ENCODE results near the gene AP3M1.

The AP3M1 gene

DNA sequence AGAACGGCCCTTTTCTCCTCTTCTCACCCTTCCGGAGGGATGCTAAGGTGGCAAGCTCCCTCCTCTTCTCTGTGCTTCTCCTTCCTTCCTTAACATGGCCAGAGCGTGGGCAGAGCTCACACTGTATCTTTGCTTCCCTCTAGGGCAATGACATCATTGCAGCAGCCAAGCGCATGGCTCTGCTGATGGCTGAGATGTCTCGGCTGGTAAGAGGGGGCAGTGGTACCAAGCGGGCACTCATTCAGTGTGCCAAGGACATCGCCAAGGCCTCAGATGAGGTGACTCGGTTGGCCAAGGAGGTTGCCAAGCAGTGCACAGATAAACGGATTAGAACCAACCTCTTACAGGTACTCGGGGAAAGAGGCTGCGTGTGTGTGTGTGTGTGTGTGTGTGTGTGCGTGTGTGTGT, 36.6 kb downstream of the AP3M1 start:
- DNase-seq (ENCODE audit: low read depth) = no peak

DNA sequence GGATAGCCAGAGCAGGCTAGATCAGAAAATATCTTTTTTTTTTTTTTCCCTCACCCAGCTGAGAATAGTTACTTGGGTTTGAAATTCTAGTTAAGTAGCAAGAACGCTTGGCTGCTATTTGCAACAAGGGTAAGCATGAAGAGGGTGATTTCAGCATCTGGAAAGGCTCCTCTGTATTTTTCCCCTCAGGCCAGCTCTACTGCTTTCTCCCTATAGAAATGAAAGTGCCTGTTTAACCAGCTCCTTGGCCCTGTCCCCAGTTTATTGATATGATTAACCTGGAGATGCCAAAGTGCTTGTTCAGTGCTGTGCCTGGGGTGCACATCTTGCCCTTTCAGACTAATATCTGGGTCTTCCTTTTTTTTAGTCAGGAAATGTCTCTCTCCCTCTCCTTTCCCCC, 37.1 kb downstream of the AP3M1 start:
- peak; percentile 64 for DNase-seq (ENCODE audit: low read depth)

DNA sequence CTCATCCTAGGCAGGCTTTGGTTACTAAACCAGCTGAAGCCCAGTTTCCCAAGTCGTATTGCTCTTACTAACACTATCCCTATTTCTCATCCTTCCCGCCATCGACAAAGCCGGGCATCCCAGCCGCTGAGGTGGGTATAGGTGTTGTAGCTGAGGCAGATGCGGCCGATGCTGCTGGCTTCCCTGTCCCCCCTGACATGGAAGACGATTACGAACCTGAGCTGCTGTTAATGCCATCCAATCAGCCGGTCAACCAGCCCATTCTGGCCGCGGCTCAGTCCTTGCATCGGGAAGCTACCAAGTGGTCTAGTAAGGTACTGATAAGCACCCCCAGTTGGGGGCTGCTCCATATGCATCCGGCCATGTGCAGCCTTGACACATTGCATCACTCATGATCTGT, 38.8 kb downstream of the AP3M1 start:
- DNase-seq (ENCODE audit: low read depth) = no peak

DNA sequence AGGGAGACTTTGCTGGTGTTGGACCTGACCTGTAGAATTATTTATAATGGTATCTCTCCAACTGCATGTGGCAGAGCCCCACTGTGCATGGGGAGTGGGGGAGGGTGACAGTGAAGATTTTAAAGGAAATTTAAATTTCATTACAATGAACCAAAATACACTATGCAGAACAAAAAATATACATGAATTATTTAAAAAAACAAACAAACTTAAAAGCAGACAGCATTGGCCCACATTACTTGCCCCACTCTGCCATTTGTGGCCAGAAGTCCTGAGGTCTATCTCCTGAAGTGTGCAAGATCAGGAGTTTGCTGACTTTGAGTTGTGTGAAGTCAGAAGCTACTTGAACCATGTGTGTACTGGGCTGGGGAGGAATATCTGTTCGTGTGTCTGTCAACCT, 40.5 kb downstream of the AP3M1 start:
- DNase-seq (ENCODE audit: low read depth) = no peak

DNA sequence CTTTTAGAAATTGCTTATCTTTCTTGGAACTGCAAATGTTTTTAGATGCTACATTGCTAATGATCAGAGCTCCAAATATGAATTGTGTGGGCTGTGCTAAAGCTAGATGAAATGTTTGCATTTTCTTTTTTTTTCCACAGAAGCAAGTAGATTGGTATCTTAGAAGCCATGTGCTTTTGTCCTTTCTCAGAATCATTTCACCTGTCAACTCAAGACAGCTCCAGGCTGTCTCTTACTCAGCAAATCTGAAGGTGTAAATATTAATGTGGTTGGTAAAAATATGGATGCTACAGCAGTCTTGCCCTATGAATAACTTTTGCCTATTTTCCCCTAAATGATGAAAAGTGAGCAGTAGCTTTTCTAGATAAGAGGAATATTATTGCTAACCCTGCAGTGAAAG, 41.2 kb downstream of the AP3M1 start:
- no peak for DNase-seq (ENCODE audit: low read depth)

DNA sequence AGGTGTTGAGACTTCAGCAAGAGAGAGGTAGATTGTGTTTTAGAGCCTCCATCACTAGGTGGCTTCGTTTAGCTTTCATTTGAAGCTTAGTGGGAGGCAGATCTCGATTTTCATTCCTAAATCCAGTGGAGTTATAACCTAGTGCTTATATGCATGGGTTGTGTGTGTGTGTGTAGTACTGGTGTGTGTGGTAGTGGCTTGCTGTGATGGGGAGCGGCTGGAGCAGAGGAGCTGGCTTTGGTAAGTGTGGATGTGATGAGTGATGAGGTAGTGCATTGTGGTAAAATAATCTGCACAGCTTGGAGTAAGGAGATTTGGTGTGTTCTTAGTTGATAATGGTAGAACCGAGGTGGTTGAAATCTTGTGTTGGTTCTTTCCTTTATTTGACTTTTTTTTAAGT, 43.2 kb downstream of the AP3M1 start:
- no peak for DNase-seq (ENCODE audit: low read depth)

DNA sequence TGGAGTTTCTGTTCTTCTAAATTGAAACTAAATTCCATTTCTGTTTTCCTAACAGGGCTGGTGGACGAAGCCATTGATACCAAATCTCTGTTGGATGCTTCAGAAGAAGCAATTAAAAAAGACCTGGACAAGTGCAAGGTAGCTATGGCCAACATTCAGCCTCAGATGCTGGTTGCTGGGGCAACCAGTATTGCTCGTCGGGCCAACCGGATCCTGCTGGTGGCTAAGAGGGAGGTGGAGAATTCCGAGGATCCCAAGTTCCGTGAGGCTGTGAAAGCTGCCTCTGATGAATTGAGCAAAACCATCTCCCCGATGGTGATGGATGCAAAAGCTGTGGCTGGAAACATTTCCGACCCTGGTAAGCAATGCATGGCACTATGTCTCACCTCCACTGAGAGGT, 45.6 kb downstream of the AP3M1 start:
- DNase-seq (ENCODE audit: low read depth) = no peak

DNA sequence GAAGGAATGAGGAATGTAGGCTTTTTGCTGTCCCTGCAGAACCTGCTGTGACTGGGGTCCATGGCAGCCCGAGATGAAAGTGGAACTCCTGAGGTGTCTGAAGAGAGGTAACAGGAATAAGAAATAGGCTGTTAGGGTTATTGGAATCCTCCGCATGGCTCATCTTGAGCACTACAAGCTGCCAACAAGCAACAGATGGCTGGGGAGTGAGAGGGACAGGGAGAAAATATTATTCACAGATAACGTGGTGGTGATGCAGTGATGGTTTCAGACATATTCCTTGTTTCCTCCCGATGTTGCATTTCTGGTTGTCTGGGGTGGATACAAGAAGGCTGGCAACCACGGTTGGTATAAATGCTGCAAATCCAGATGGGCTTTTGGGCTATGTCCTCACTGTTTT, 46.1 kb downstream of the AP3M1 start:
- DNase-seq (ENCODE audit: low read depth) = no peak

DNA sequence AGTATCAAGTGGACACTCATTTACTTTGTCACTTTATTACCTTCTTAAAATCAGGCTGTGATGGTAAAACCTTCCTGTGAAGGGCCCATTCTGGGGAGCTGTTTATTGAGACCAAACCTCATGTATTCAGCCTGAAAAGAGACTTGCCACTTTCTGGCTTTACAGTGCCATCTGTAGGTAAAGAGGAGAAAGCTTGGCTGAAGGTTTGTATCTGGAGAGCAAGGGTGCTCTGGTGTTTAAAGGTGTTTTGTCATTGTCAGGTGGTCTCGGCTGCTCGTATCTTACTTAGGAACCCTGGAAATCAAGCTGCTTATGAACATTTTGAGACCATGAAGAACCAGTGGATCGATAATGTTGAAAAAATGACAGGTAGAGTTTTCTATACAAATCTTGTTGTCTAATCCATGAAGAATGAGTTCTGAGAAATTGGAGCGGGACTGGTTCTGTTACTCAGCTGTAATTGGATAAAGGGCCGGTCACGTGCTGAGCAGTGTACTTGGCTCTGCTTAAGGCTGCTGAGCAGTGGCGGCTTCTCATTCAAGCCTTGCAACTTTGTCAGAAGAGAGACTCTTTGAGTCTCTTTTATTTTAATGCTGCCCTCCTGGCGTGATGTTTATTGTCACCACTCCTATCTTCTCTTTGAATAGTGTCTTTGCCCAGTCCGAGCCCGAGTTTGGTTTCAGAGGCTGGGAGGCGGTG, 46.9 kb downstream of the AP3M1 start:
- DNase-seq (ENCODE audit: low read depth) = no peak

DNA sequence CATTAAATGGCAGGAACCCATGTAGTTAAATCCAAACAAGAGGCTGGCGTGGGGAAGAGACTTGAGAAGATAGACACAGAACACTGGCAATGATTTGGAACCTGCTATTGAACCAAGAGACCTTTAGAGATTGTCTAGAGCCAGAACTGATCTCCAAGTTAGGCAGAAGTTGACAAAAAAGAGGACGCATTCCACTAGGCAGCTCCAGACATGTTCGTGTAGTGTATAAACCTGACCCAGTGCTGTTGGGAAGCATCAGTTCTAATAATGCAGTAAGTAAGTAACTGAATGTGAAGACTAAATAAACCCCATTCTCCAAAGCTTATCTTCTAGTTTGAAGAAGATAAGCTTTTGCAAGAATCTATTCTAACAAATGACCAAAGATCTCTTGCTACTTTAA, 50.8 kb downstream of the AP3M1 start:
- no peak for DNase-seq (ENCODE audit: low read depth)

DNA sequence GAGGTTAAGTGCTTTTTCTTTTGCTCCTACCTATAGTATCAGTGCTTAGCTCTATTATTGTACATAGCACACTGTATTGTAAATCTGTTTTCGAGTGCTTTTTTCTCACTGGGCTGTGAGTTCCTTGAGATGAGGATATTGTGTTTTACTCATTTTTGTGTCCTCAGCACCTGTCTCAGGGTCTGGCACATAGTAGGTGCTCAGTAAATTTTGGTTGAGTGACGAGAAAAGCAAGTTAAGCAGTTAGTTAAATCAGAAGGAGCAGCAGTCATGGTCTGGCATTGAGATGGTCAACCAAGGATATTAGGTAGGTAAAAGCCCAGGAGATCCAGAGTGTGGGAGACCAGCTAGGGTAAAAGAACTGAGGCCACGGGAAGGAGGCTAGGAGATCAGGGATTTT, 51.2 kb downstream of the AP3M1 start:
- no peak for DNase-seq (ENCODE audit: low read depth)

DNA sequence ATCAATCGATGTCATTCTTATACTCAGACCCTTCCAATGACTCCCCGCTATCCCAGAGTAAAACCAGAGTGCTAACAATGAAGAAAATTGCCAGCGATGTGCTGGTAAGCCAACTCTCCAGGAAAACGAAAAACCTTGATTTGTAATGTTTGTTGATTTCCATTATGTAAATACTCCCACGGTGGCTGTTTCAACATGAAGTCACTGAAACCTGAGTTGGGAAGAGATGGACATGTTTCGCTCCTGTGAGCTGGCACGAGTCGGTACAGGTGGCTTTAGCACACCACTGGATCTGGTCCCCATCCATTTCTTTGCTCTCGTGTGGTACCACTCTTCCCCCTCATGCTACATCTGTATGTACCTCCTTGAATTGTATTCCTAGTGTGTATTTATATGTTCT, 52.9 kb downstream of the AP3M1 start:
- DNase-seq (ENCODE audit: low read depth) = no peak

DNA sequence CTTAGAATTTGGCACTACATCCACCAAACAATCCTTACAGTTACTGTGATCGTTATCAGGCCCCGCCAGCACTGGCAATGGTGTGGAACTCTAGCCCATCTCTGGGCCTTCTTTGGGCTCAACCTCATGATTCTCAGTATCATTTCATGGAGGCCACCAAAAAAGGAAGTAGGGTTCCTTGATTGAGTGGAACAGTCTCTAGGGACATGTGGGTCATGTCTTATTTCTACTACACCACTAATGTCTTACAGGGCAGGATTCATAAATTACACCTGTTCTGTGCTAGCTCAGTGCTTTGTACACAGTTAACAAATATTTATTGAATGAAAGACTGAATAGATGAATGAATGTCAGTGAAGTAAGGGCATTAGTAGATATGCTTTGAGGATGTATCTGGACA, 53.9 kb downstream of the AP3M1 start:
- DNase-seq (ENCODE audit: low read depth) = no peak

DNA sequence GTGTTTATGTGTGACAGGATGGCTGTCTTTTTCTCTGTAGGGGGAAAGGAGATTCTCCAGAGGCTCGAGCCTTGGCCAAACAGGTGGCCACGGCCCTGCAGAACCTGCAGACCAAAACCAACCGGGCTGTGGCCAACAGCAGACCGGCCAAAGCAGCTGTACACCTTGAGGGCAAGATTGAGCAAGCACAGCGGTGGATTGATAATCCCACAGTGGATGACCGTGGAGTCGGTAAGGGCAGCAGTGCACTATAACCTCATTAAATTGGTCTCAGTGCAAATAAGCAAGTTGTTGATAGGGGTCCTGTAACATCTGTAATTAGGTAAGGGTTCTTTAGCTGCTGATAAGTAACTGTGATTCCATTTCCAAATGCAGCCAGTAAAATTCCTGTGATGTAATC, 56.4 kb downstream of the AP3M1 start:
- DNase-seq (ENCODE audit: low read depth) = no peak

DNA sequence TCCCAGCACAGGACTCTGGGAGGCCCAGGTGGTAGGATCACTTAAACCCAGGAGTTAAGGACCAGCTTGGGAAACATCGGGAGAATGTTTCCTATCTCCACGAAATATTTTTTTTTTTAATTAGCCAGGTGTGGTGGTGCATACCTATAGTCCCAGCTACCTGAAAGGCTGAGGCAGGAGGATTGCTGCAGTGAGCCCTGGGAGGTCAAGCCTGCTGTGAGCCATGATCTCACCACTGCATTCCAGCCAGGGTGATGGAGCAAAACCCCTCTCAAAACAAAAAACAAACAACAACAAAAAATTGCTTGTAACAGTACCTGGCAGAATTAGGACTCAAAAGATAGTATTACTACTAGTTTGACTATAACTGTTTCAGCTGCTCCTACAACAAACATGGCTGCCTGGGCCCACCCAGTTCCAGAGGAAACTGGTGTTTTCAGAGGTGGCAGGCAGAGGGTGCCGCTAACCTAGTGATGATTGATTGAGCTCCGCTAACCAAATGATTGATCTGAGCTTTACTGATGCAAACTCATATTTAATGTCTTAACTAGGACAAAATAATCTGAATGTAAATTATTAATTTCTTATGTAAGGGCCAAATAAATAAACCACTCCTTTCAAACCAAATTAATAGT, 57.0 kb downstream of the AP3M1 start:
- no peak for DNase-seq (ENCODE audit: low read depth)

DNA sequence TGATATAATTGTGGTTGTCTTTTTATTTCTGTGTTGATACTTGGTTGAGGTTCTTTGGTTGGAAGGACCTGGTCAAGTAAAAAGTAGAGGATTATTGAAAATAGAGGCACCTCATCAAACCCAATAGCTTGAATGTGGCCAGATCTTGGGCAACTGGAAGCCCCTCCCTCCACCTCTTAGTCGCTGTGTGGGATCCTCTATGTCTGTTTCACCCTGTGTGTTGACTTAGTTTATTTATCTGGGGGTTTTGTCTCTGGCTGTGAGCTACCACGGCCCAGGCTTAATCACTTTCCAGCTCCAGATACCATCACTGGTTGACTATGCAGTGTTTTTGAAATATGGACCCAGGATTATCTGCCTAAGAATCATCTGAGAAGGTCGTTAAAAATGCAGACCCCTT, 58.3 kb downstream of the AP3M1 start:
- DNase-seq (ENCODE audit: low read depth) = no peak

DNA sequence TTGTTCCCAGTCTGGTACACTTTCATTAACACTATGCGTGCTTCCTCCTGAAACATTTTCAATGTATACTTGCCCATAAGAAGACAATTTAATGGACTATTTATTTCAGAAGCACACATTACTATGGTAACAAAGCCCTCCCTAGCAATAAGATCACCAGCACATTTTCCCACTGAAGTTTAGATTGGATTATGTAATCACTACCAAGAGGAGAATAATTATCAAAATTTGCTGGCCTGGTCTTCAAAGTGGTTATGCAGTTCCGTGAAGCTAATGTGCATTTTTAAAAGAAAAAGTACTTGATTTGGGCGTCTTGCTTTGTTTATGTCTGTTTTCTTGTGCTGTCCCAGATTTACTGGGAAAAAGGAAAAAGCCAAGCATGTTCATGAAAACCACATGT, 61.9 kb downstream of the AP3M1 start:
- DNase-seq (ENCODE audit: low read depth) = no peak

DNA sequence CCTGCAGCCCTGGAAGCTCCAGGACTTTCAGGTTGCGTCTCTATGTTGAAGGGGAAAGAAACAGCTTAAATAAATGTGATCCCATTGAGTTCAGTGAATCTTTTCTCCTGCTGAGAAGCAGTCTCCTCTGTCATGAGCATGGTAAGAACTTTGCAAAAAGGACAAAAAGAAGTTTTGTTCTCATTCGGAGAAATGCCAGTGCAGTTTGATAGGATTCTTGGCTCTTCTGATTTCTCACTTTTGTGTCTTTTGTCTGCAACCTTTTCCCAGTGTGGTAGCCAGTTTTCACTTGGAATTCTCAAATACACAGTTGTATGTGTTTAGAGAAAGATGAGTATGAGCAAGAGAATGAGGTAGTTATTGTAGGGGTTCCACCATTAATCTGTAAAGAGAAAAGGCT, 64.3 kb downstream of the AP3M1 start:
- DNase-seq (ENCODE audit: low read depth) = no peak

DNA sequence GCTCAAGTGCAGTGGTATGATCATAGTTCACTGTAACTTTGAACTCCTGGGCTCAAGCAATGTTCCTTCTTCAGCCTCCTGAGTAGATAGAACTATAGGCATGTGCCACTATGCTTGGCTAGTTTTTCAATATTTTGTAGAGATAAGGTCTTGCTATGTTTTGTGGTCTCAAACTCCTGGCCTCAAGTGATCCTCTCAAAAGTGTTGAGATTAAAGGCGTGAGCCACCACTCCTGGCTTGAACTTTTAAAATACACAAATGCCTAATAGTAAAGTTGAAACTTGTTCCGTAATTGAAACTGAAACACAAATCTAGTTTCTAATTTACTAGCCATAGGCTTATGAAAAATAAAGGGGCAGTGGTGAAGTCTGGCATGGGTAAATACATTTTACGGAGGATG, 65.7 kb downstream of the AP3M1 start:
- no peak for DNase-seq (ENCODE audit: low read depth)

DNA sequence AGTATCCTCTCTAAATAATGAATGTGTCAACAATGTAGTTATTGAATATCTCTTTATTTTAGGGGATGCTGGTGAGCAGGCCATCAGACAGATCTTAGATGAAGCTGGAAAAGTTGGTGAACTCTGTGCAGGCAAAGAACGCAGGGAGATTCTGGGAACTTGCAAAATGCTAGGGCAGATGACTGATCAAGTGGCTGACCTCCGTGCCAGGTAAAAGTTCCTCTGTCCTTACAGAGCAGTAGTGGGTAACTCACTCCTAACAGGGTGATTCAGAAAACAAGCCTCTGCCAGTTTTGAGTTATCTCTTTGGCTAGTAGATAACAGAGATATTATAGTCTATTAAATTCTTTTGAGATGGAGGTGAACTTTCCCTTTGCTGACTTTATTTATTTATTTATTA, 67.3 kb downstream of the AP3M1 start:
- DNase-seq (ENCODE audit: low read depth) = no peak

DNA sequence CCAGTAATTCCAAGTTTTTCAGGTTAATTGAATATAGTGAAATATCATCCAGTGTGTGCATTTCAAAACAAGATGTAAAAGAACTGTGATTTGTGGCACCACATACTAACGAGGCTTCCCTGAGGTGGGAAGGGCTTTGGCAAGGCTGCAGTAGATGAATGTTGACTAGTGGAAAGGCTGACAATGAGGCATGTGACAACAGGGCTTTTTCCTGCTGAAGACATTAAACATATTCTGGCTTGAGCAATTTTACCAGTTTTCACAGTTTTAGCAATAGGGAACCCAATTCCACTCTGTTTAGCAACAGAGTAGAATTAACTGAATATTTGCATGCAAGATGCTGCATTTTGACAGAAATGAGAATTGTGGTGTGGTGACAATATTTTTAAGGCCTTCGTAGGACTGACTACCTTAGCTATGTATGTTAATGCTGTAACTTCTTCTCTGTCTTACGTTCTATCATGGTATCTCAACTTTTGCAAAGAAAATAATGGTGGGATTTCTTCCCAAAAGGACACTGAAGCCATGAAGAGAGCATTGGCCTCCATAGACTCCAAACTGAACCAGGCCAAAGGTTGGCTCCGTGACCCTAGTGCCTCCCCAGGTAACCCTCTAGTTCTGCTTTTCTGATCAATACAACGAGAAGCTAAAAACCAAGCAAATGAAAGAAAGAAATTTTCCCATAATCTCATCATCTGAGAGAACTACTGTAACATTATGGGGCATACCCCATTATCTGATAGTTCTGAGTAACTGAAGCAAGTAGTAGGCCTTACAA, 68.5 kb downstream of the AP3M1 start:
- peak; percentile 20 for DNase-seq (ENCODE audit: low read depth)

DNA sequence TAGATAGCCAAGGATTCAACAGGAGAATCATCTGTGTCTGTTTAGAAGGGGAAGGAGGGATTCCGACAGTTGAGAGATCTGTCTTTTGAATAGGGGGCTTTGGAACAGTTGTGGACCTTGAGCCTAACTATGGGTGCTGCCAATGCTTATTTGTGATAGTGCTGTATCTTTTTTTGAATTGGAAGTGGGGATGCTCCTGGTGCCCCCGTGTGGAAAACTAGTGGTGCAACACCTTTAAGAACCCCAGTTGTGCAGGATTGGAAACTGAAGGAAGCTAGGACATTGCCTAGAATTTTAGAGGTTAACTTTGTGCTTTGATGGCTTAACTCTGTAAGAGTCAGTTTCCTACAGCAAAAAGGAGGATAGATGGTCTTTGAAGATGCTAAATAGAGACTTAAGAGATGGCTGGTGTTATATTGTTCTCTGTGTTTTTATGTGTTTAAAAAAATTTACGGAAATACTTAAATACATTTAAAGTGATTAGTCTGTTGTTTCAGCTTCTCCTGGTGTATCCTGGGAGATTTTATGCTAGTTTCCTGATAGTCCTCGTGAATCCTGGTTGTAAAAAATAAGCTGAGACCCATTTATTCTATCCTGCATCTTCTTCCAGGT, 69.3 kb downstream of the AP3M1 start:
- peak; percentile 43 for DNase-seq (ENCODE audit: low read depth)
